KOPT-K1 (cell line): ENCODE measurements around the gene SLC1A2.

Experiments used
- H3K27ac ChIP-seq: fragments of 200-600 bp; sonication (generic); 2 replicates; pipeline ENCODE4 v1.5.1; 2016; ENCODE audit warnings: antibody characterized with exemption, mild to moderate bottlenecking, low read depth, low read length; ENCODE audit not compliant: poor library complexity, severe bottlenecking
- H3K36me3 ChIP-seq: fragments of 200-600 bp; sonication (generic); 2 replicates; pipeline ENCODE4 v1.5.1; 2017; ENCODE audit warnings: antibody characterized with exemption, mild to moderate bottlenecking, low read length, moderate library complexity; ENCODE audit not compliant: insufficient read depth
- H3K9me3 ChIP-seq: fragments of 200-600 bp; sonication (generic); 2 replicates; pipeline ENCODE4 v1.5.1; 2017; ENCODE audit warnings: antibody characterized with exemption, low read length, mild to moderate bottlenecking; ENCODE audit not compliant: insufficient read depth, poor library complexity, severe bottlenecking

Gene SLC1A2

GRCh38 chr11:35373284-35373933 is 45.9 kb downstream of the SLC1A2 start:
- H3K36me3 ChIP-seq, result no peaks in the 10 kb centered on the region
- no peak overlapping the region for H3K27ac ChIP-seq
- no peaks in the 10 kb centered on the region for H3K9me3 ChIP-seq

GRCh38 chr11:35372565-35373283 is 46.6 kb downstream of the SLC1A2 start:
- Histone ChIP-seq H3K27ac (no peak overlapping the region), H3K9me3 (no peaks in the 10 kb centered on the region)

GRCh38 chr11:35367491-35367890 is 51.9 kb downstream of the SLC1A2 start:
- H3K9me3 ChIP-seq, result no peaks in the 10 kb centered on the region
- no peak overlapping the region for H3K27ac ChIP-seq
- no peaks in the 10 kb centered on the region for H3K36me3 ChIP-seq

More at GRCh38 chr11:35372565-35373283, 46.6 kb downstream of the SLC1A2 start:
- H3K36me3 ChIP-seq, result no peaks in the 10 kb centered on the region

- Histone ChIP-seq H3K9me3 (no peaks in the 10 kb centered on the region), H3K27ac (no peak overlapping the region), H3K36me3 (no peaks in the 10 kb centered on the region)
Measured at GRCh38 chr11:35366798-35367197, 52.6 kb downstream of the SLC1A2 start.

- Histone ChIP-seq H3K36me3 (no peaks in the 10 kb centered on the region), H3K27ac (no peak overlapping the region), H3K9me3 (no peaks in the 10 kb centered on the region)
Measured at GRCh38 chr11:35365961-35366360, 53.4 kb downstream of the SLC1A2 start.

GRCh38 chr11:35365395-35365794 is 54.0 kb downstream of the SLC1A2 start:
- no peaks in the 10 kb centered on the region for H3K36me3 ChIP-seq
- no peaks in the 10 kb centered on the region for H3K9me3 ChIP-seq
- no peak overlapping the region for H3K27ac ChIP-seq

GRCh38 chr11:35363854-35364780 is 55.2 kb downstream of the SLC1A2 start:
- no peak overlapping the region for H3K27ac ChIP-seq
- no peaks in the 10 kb centered on the region for H3K9me3 ChIP-seq
- H3K36me3 ChIP-seq, result no peaks in the 10 kb centered on the region

GRCh38 chr11:35363246-35363801 is 56.0 kb downstream of the SLC1A2 start:
- H3K27ac ChIP-seq, result no peak overlapping the region
- no peaks in the 10 kb centered on the region for H3K36me3 ChIP-seq
- H3K9me3 ChIP-seq, result no peaks in the 10 kb centered on the region

GRCh38 chr11:35362521-35362980 is 56.8 kb downstream of the SLC1A2 start:
- no peaks in the 10 kb centered on the region for H3K36me3 ChIP-seq
- H3K27ac ChIP-seq, result no peak overlapping the region
- no peaks in the 10 kb centered on the region for H3K9me3 ChIP-seq

GRCh38 chr11:35360055-35360530 is 59.3 kb downstream of the SLC1A2 start:
- no peaks in the 10 kb centered on the region for H3K9me3 ChIP-seq
- no peaks in the 10 kb centered on the region for H3K36me3 ChIP-seq
- H3K27ac ChIP-seq, result no peak overlapping the region

- H3K27ac ChIP-seq, result no peak overlapping the region
- no peaks in the 10 kb centered on the region for H3K36me3 ChIP-seq
- no peaks in the 10 kb centered on the region for H3K9me3 ChIP-seq
Measured at GRCh38 chr11:35359321-35360054, 59.9 kb downstream of the SLC1A2 start.

GRCh38 chr11:35358391-35358790 is 61.0 kb downstream of the SLC1A2 start:
- no peaks in the 10 kb centered on the region for H3K36me3 ChIP-seq
- no peaks in the 10 kb centered on the region for H3K9me3 ChIP-seq
- no peak overlapping the region for H3K27ac ChIP-seq

- Histone ChIP-seq H3K27ac (no peak overlapping the region), H3K36me3 (no peaks in the 10 kb centered on the region), H3K9me3 (no peaks in the 10 kb centered on the region)
Measured at GRCh38 chr11:35357923-35358322, 61.4 kb downstream of the SLC1A2 start.

GRCh38 chr11:35355102-35355749 is 64.1 kb downstream of the SLC1A2 start:
- Histone ChIP-seq H3K36me3 (no peaks in the 10 kb centered on the region), H3K27ac (no peak overlapping the region), H3K9me3 (no peaks in the 10 kb centered on the region)
